Stimulated activated CD4-positive, alpha-beta T cell treated with anti-CD3 and anti-CD28 coated beads, Interleukin-12 subunit alpha, Interleukin-12 subunit beta, amount 100 ng/mL, for 4 hours (primary cell): Measurements from ENCODE around the gene TMED10.
A peak's percentile ranks its signal among the peaks of the same experiment; 100 is the strongest.

Experiments
- DNase-seq: peaks from one replicate; pipeline ENCODE4 v3.0.0-alpha.2; 2020

Gene TMED10

DNA sequence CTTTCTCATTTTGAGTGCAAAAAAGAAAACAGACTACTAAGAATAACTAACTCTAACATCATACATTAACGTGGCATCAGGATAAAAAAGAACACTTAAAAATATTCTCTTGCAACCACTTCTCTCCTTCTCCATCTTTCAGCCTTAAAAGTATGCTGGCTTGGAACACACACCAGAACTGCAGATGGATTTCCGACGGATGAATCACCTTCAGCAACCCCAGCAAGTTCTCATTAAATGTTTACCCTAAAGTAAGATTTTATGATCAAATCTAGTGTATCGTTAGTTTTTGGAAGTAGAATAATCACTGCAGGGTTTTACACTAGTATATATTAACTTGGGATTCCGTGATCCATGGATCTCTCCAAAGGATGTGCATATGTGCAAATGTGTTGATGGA is 50.8 kb downstream of the TMED10 start:
- DNase-seq = no peak

DNA sequence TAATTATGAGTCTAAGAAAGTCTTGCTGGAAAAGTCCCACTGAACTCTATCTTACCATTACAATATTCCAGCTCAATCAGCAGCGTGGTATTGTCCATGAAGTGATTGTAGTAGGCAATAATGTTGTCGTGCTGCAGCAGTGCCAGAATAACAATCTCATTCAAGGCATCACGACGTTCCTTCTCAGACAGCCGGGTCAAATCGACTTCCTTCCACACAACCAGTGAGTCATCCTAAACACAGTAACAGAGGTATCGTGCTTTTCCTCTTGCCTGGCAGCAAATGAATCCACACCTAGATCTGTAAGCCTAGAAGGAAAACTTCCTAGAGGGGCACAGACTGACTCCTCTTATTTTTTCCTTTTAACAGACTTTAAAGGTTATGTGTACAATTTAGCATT is 52.4 kb downstream of the TMED10 start:
- peak; percentile 7 for DNase-seq

DNA sequence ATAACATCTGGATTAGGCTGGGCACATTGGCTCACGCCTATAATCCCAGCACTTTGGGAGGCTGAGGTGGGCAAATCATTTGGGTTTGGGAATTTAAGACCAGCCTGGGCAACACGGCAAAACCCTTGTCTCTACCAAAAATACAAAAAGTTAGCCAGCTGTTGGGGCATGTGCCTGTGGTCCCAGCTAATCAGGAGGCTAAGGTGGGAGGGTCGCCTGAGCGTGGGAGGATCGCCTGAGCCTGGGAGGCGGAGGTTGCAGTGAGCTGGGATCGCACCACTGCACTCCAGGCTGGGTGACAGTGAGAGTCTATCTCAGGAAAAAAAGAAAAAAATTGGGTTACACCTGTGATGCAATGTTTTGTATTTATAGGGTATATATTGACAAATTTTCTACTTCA is 54.9 kb downstream of the TMED10 start:
- DNase-seq = no peak

DNA sequence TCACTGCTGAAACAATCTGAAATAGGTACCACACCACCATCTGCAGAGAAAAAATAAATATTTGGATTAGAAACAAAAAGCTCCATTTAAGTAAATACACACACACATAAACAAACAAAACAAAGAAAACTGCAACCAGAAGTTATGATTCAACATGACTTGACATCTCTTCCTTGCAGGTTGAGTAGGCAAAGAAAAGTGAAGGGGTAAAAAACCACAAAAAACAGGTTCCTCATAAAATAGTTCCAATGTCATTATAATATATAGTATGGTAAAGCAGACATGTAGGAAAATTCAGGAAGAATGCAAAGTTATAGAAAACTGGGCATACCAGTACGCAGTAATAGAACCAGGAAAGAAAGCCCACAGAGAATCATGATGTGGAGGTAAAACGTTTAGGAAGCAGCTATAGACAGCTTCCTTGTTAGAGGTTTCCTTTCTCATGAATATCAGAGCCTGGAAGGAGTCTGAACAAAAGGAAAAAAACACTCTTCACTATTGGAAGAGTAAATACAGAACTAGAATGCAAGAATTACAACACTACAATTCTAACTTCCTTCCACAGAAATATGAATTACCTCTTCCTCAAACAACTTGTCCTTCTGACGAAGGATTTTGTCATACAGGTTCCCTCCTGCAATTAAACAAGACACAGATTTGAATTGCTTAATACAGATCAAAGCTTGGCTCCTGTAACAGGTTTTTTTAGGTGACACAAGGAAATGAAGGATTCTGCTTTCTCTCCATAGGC is 55.7 kb downstream of the TMED10 start:
- DNase-seq = no peak

DNA sequence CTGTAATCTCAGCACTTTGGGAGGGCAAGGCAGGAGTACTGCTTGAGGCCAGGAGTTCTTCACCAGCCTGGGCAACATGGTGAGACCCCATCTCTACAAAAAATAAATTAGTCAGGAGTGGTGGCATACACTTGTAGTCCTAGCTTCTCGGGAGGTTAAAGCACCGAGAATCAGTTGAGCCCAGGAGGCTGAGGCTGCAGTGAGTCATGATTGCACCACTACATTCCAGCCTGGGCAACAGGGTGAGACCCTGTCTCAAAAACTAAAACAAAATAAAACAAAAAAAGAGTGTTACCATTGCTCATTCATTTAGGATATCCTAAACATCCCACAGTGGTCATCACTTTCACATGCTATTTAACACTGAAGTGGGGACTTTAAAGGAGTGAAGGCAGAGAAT is 57.4 kb downstream of the TMED10 start:
- no peak for DNase-seq

DNA sequence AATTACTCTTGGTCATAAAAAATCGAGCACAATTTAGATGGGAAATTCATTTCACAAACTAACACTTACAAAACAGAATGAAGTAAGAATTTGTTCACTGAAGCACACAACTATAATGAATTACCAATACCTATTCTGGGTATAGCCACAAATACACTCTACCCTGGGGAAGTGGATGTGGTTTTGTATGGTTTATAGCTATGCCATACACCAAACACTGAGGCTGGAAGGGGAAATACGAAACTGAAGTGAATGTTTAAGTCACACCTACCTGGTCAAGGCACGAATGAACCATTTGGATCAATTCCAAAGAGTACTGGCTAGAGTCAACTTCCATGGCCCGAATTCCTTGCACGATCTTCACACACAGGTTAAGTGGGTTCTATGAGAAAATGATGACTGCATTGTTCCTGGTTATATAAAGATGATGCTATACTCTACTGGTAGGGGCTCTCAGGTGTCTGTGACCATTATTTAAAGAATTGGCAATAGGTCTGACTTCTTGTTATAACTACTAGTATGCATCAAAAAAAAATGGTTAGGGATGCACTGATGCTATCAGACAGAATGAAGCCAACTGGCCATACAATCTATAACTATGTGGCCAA is 62.4 kb downstream of the TMED10 start:
- no peak for DNase-seq

DNA sequence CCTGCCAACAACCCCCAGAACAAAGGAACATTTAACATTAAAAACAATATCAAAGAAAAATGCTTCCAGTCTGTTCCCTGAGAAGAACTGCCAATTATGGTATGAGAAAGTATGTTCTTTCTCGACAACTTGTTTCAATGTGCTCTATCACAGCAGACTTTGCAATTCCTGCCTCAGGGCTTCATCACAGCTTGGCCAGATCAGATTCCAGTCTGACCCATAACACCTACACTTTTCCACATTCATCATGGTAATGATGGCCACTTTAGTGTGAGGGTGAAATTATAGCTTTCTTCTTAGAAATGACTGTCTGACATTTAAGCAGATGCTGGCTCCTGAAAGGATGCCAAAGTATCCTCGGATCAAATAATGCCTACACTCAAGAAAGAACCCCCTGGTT is 66.5 kb downstream of the TMED10 start:
- no peak for DNase-seq

DNA sequence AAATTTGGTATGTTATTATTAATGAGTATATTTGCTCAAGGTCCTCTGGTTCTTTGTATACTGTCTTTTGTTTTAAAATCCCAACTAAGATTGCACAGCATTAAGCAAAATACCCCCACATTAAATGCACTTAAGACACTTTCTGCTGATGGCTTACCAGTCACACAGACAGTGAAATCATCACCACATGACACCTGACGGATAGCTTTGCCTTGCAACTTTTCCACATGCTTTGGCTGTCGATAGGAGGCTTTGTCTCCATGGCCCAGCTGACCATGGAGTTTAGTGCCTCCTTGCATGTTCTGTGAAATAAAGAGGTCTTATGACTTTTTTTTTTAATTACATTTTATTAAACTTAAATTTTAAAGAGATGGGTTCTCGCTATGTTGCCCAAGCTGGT is 69.2 kb downstream of the TMED10 start:
- no peak for DNase-seq

DNA sequence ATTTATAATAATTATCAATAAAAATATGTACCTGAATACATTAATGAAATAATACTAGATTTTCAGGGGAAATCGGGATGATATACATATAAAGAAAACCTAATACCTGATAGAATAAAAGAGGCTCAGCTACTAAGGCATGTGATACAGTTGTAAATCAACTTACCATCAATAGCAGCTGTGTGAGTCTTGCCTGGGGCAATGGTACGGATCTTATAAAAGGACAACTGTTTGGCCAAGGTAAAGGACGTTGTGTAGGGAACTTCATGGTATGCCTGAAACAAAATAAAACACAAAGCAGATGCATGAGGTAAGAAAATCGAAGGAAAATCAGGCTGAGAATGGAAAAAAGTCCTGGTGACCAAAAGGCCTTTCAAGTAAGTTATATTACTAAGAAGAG is 74.9 kb downstream of the TMED10 start:
- no peak for DNase-seq

DNA sequence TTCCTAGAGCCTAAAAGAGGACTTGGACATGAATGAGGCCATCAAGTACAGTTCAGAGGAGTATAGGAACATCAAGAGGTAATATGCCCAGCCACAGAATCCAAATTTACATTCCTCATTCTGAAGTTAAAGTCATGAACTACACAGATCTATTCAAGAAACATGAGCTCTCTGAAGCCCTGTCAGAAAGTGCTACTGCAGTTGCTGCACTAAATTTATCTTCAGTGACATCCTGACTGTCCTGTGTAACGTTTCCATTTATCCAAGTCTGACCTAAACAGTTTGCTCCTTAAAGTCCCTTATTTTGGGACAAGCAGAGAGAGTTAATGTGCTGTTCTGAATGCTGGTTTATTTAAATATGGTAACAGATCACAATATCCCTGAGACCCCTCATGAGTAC is 77.7 kb downstream of the TMED10 start:
- DNase-seq = no peak

DNA sequence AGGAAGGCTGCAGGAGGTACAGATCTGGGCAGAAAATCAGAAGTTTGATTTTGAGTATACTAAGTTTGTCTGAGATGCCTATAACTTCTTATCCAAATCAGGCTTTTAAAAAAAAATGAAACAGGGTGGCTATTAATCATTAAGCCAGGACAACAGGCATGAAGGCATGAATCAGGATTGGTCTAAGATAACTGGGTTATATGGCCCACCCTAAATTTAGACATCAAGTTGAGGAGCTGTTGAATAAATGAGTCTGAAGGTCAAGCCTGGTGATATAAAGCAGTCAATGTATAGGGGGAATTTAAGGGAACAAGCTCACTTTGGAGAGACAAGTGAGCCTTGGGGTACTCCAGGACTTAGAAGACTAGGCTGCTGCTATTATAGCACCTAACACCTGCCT is 78.2 kb downstream of the TMED10 start:
- no peak for DNase-seq

DNA sequence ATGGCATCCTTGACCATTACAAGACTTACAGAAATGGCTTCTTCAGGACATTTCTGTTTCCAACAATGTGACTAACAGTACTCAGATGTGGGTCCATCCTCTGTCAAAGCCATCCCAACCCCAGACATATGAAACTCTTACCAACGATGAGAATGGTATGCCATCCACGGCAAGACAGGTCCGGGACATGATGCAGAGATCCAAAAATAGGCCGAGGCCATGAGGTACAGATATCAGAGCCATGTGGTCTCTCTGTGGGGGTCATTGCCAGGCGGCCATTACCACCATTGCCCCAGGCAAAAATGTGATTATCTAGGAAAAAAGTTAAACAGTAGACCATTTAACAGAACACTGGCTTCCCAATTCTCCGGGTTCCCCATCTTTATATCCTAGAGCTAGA is 79.5 kb downstream of the TMED10 start:
- DNase-seq = no peak

DNA sequence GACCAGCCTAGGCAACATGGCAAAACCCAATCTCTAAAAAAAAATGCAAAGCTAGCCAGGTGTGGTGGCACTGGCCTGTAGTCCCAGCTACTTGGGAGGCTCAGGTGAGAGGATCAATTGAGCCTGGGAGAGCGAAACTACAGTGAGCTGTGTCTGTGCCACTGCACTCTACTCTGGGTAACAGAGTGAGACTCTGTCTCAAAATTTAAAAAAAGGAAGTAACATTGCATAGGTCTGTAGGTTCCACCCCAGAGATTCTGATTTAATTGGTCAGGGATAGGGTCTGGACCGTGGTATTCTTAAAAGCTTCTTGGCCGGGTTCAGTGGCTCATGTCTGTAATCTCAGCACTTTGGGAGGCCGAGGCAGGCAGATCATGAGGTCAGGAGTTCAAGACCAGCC is 80.7 kb downstream of the TMED10 start:
- no peak for DNase-seq

DNA sequence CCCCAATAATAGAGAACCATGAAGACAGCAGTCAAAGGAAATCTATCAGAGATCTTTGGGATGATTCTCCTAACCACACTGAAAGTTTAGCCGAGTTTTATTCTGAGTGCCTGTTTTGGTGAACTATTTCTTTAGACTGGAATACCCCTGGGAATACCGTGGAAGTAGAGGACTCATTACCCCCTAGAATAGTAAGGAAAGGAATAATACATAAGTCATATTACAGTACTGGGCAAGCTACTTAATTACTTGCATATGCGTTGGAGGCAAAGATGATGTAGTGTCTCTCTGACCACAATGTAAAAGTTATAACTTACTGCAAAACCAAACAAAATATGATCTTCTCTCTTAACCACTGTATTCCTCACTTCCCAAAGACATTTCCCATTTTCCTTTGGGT is 81.5 kb downstream of the TMED10 start:
- DNase-seq = no peak

DNA sequence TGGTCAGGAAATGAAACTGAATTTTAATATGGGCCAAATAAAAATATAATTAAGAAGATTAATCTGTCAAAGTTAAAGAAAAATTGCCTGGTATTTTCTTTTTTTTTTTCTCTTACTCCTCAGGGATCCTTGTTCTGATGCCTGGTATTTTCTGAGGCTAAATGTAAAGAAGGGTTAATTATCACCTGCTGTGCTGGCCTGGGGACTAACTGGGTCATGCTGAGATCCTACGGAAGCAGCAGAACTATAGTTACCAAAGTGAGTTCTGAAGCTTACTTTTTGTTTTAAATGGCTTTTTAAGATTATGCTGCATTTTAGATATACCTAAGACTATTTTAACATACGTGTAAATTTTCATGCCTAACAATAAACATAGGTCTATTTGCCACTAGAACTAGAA is 83.7 kb downstream of the TMED10 start:
- no peak for DNase-seq

DNA sequence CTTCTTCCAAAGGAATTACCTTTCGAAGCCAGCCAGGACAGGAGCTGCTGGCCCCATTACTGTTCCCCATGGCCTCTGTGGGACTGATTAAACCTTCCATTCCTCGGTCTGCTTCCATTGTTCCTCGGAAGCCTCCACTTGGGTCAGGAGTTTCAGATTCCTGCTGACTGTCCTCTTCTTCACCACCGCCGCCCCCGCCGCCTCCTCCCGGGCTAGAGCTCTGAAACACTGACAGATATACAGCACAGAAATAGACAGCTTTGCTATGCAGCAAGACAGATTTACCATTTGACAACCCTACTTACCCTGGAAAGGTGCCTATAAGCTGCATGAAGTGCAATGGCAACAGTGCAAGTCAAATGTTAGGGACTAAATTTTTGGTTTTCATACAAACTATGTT is 85.2 kb downstream of the TMED10 start:
- DNase-seq = no peak

DNA sequence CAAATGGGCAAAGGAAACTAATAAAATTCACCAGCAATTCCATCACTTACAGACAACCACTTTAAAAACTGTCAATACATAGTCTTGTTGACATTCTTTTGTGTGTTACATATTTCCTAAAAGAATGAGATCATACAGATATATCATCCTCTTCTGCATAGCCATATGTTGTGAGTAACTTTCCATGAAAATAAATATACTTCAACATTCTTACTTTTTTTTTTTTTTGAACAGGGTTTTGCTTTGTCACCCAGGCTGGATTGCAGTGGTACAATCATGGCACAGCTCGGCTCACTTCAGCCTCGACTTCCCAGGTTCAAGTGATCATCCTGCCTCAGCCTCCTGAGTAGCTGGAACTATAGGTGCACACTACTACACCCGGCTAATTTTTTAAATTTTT is 86.1 kb downstream of the TMED10 start:
- no peak for DNase-seq

DNA sequence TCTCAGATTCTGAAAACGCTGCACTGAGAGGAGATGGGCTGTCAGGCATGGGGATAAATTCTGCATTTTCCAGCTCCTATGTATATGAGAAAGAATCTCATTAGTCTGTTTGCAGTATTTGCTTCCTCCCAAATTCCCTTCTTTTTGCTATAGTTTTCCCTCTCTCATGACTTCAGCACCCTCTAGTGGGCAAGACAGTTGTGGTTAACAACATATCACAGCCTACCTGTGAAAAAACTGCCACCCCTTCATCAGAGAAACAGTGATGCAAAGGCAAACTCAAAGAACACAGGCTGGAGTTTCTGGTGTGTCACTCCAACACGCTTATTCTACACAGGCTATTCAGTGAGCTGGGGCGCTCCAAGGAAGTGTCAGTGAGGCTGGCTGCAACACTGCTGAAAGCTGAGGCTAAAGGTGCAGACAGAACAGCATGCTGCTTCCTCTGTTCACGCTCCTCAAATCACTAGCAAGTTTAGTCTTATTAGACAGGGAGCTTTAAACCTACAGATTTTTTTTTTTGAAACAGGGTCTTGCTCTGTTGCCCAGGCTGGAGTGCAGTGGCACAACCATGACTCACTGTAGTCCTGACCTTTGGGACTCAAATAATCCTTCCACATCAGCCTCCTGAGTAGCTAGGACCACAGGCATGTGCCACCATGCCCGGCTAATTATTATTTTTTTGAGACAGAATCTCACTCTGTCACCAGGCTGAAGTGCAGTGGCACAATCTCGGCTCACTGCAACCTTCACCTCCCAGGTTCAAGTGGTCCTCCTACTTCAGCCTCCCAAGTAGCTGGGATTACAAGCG is 87.6 kb downstream of the TMED10 start:
- peak; percentile 4 for DNase-seq

DNA sequence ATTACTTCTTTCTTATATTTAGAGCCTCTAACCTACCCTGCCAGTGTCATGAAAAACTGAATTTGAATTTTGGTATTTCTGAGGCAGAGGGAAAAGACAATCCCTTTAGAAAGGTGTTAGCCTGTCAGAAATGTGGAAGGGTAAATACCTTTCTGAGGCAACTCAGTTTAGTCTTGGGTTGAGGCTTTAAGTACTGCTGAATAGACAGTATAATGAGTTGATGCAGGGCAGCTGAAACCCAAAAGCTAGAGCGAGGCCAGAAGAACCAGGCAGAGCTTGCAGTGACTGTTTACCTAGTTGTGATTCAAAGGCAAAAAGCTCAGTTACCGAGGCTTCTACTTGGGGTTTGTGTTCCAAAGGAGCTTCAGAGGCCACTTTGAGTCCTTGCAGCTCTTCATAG is 88.3 kb downstream of the TMED10 start:
- no peak for DNase-seq

DNA sequence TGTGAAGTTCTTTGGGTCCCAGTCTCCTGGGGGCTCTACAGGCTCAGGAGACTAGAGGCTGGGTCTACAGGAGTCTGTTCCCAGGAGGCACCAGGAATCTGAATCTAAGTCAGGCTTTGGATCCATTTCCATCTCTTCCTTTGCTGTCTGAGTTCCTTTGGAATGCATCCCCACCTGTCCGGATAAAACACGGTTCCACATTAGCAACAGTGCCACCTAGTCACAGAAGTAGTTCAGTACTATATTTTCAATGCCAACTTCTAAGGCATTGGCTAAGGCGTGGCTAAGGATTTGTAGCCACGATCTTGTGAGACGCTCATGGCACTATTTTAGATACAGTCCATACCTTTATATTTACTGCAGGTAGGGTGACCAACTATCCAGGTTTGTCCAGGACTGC is 91.9 kb downstream of the TMED10 start:
- no peak for DNase-seq

DNA sequence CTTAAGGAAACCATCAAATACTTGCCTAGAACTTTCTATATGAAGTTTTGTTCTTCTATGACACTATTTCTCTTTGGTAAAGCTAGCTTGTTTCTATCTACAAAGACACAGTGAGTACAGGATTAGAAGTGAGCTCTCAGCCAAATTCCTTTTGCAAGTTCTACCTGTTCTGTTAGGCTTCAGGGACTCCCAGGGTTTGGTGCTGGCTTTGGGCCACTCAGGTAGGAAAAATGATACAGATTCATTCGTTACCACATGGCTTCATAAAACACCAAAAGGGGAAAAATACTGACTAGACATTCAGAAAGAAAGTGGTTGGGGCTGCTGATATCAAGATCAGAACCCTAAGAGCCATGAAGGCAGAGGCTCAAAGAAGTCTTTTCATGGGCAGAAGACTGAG is 93.1 kb downstream of the TMED10 start:
- no peak for DNase-seq

DNA sequence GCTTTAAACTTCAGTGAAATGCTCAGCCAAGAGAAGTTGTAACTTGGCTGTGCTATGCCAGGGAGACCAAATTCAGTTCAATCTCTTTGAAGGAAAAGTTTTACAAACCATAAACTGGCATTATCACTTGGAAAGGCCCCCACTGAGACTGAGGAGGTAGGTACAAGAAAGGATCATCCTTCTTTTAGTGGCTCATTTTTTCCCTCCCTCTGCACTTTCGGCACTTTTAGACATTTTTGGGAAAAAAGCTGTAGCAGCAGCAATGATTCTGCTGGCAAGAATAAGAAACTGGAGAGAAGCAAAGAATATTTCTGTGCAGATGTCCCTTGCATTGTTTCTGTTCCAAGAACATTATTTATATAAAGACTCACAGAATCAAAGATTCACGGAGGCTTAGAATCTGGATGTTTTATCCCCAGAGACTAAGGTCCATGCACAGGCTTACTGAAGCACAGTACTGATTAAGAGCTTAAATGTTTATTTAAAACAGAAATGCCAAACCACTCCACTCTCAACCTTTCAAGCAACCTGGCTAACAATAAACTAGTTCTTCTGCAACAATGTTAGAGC is 94.7 kb downstream of the TMED10 start:
- no peak for DNase-seq
